HEK293 (cell line): ENCODE data around the gene MAPK12.
A peak's percentile ranks its signal among the peaks of the same experiment; 100 is the strongest.

Source experiments
- CTCF ChIA-PET: fragments of 350-600 bp; formaldehyde crosslinking; extraction: SDS; loops from one replicate; lab custom pipeline; 2021; ENCODE audit warnings: antibody characterized with exemption; lab: Yijun Ruan, JAX
- POLR2A ChIA-PET: fragments of 300-600 bp; formaldehyde crosslinking; extraction: SDS; loops from one replicate; lab custom pipeline; 2020; ENCODE audit warnings: antibody characterized with exemption, inconsistent platforms; lab: Yijun Ruan, JAX
- H3K27ac ChIP-seq: fragments of 200-500 bp; sonication (Bioruptor generic); 2 replicates; pipeline ENCODE4 v1.5.1; 2014; ENCODE audit warnings: low read depth, low read length, control low read depth, inconsistent platforms; ENCODE audit errors: extremely low read depth
- H3K36me3 ChIP-seq, 2 experiments: fragments of 200-500 bp in 1 of 2; sonication (Bioruptor generic) in 1 of 2; 1 replicate in 1 of 2; 2 replicates in 1 of 2; pipeline ENCODE4 v1.5.1; 2014 to 2017; ENCODE audit warnings: inconsistent platforms in 2 of 2, low read length in 2 of 2; ENCODE audit not compliant: control insufficient read depth in 2 of 2, insufficient read depth in 1 of 2
- H3K4me1 ChIP-seq: fragments of 200-500 bp; sonication (Bioruptor generic); 2 replicates; pipeline ENCODE4 v1.5.1; 2014; ENCODE audit warnings: mild to moderate bottlenecking, low read length, inconsistent platforms; ENCODE audit not compliant: control insufficient read depth, insufficient read depth
- H3K4me3 ChIP-seq: 2 replicates; pipeline ENCODE4 v1.5.1; 2011; ENCODE audit warnings: low read depth, mild to moderate bottlenecking, control low read depth, low read length, moderate library complexity
- H3K9me3 ChIP-seq: fragments of 200-500 bp; sonication (Bioruptor generic); 2 replicates; pipeline ENCODE4 v1.5.1; 2014; ENCODE audit warnings: low read depth, low read length, inconsistent platforms; ENCODE audit not compliant: control insufficient read depth, insufficient read depth
- BCL11A ChIP-seq: fragments of 450-650 bp; formaldehyde crosslinking; IDR thresholded peaks from 2 replicates; pipeline ENCODE4 v1.5.1; 2016; ENCODE audit warnings: low read depth, missing biosample characterization, missing genetic modification characterization
- BCL11B ChIP-seq: fragments of 450-650 bp; formaldehyde crosslinking; IDR thresholded peaks from 2 replicates; pipeline ENCODE4 v1.5.1; 2016; ENCODE audit warnings: low read depth, missing biosample characterization, missing genetic modification characterization
- GLIS2 ChIP-seq: fragments of 450-650 bp; formaldehyde crosslinking; IDR thresholded peaks from 2 replicates; pipeline ENCODE4 v1.5.1; 2016; ENCODE audit warnings: missing biosample characterization, missing genetic modification characterization
- IKZF3 ChIP-seq: fragments of 450-650 bp; IDR thresholded peaks from 2 replicates; pipeline ENCODE4 v1.5.0; 2018; ENCODE audit warnings: missing biosample characterization, mild to moderate bottlenecking, missing genetic modification characterization, moderate library complexity
- MEIS1 ChIP-seq: sonication (generic); formaldehyde crosslinking; IDR thresholded peaks from 2 replicates; pipeline ENCODE4 v1.8.1; 2022; ENCODE audit warnings: missing genetic modification reagents, mild to moderate bottlenecking, borderline replicate concordance
- RBAK ChIP-seq: fragments of 450-650 bp; formaldehyde crosslinking; IDR thresholded peaks from 2 replicates; pipeline ENCODE4 v1.5.1; 2016; ENCODE audit warnings: missing biosample characterization, missing genetic modification characterization
- SALL2 ChIP-seq: fragments of 450-650 bp; formaldehyde crosslinking; IDR thresholded peaks from 2 replicates; pipeline ENCODE4 v1.5.0; 2017; ENCODE audit warnings: missing biosample characterization, mild to moderate bottlenecking, missing genetic modification characterization, borderline replicate concordance
- ZBTB10 ChIP-seq: fragments of 450-650 bp; formaldehyde crosslinking; IDR thresholded peaks from 2 replicates; pipeline ENCODE4 v1.5.1; 2016; ENCODE audit warnings: missing biosample characterization, missing genetic modification characterization
- ZBTB20 ChIP-seq: fragments of 450-650 bp; formaldehyde crosslinking; IDR thresholded peaks from 2 replicates; pipeline ENCODE4 v1.5.1; 2016; ENCODE audit warnings: missing biosample characterization, missing genetic modification characterization
- ZNF335 ChIP-seq: fragments of 450-650 bp; formaldehyde crosslinking; conservative IDR thresholded peaks from 2 replicates; pipeline ENCODE4 v1.5.1; 2016; ENCODE audit warnings: missing biosample characterization, missing genetic modification characterization
- ZNF350 ChIP-seq: fragments of 450-650 bp; formaldehyde crosslinking; IDR thresholded peaks from 2 replicates; pipeline ENCODE4 v1.5.0; 2017; ENCODE audit warnings: missing biosample characterization, mild to moderate bottlenecking, missing genetic modification characterization
- ZNF37A ChIP-seq: fragments of 450-650 bp; IDR thresholded peaks from 2 replicates; pipeline ENCODE4 v1.5.1; 2018; ENCODE audit warnings: missing biosample characterization, missing genetic modification characterization
- ZNF394 ChIP-seq: fragments of 450-650 bp; formaldehyde crosslinking; IDR thresholded peaks from 2 replicates; pipeline ENCODE4 v1.5.1; 2016; ENCODE audit warnings: missing biosample characterization, missing genetic modification characterization, mild to moderate bottlenecking, moderate library complexity, borderline replicate concordance
- ZNF488 ChIP-seq: fragments of 450-650 bp; formaldehyde crosslinking; IDR thresholded peaks from 2 replicates; pipeline ENCODE4 v1.5.1; 2016; ENCODE audit warnings: missing biosample characterization, missing genetic modification characterization
- ZNF580 ChIP-seq: fragments of 450-650 bp; formaldehyde crosslinking; IDR thresholded peaks from 2 replicates; pipeline ENCODE4 v1.5.1; 2016; ENCODE audit warnings: missing biosample characterization, missing genetic modification characterization
- ZNF843 ChIP-seq: fragments of 450-650 bp; formaldehyde crosslinking; IDR thresholded peaks from 2 replicates; pipeline ENCODE4 v1.5.1; 2016; ENCODE audit warnings: missing biosample characterization, missing genetic modification characterization
- ZXDB ChIP-seq: fragments of 450-650 bp; formaldehyde crosslinking; IDR thresholded peaks from 2 replicates; pipeline ENCODE4 v1.5.1; 2016; ENCODE audit warnings: missing biosample characterization, missing genetic modification characterization
- TF ChIP-seq, protein P1 (sequence below): fragments of 450-650 bp; formaldehyde crosslinking; IDR thresholded peaks from 2 replicates; pipeline ENCODE4 v1.5.1; 2017; ENCODE audit warnings: missing biosample characterization, missing genetic modification characterization
- TF ChIP-seq, protein P2 (sequence below): fragments of 450-650 bp; formaldehyde crosslinking; IDR thresholded peaks from 2 replicates; pipeline ENCODE4 v1.5.1; 2016; ENCODE audit warnings: missing biosample characterization, missing genetic modification characterization

Gene MAPK12

GRCh38 chr22:50253941-50254340, 7.5 kb downstream of the MAPK12 start (continued):
- TF ChIP-seq, protein P1, sequence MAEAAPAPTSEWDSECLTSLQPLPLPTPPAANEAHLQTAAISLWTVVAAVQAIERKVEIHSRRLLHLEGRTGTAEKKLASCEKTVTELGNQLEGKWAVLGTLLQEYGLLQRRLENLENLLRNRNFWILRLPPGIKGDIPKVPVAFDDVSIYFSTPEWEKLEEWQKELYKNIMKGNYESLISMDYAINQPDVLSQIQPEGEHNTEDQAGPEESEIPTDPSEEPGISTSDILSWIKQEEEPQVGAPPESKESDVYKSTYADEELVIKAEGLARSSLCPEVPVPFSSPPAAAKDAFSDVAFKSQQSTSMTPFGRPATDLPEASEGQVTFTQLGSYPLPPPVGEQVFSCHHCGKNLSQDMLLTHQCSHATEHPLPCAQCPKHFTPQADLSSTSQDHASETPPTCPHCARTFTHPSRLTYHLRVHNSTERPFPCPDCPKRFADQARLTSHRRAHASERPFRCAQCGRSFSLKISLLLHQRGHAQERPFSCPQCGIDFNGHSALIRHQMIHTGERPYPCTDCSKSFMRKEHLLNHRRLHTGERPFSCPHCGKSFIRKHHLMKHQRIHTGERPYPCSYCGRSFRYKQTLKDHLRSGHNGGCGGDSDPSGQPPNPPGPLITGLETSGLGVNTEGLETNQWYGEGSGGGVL (tag by site-specific recombination) = no peak
- no peak for TF ChIP-seq IKZF3 (tag by site-specific recombination)
- TF ChIP-seq, all 188 proteins: peak for 4

DNA sequence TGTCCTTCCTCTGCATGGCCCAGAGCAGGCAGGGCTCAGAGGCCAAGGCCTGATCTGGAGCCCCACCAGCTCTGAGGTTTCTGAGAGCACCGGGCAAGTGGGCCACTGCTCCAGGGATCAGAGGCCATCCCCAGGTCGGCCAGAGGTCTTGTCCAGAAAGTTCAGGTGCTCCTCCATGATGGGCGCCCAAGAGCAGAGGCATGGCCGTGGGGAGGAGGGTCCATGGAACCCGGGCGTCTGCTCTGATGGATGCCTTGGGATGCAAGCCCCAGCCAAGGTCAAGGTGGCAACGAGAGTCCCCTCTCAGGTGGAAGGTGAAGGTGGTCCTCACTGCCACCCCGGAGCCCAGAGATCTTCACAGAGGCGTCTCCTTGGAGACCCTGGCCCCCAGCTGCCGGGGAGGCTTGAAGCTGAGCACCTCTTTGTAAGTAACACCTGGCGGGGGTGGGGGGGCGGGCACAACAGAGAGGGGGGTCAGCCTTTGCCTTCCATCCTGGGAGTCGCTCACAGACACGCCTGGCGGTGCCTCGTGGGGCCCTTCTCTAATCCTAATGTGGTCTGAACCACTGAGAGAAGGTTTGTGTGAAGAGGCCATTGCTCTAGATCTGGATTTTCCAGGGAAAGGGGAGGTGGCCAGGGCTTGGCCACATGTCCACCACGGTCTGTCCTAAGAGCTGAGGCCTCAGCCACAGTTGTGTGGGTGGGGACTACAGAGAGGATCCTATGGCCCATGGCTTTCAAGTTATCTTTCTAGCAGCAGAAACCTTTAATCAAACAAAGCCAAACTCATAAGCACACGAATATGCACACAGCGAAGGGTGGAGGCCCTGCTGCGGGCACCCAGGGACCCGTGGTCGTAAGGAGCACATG, 8.2 kb downstream of the MAPK12 start:
- peaks cover 0 to 80% of the 10 kb centered on the region in 2 experiments; a peak in 1 of 3 replicates for H3K36me3 ChIP-seq
- no peaks in the 10 kb centered on the region for H3K9me3 ChIP-seq
- TF ChIP-seq BCL11B (tag by site-specific recombination) (peak; percentile 79), ZNF488 (no peak), BCL11A (peak; percentile 60)
- TF ChIP-seq, all 188 proteins: peak for 2
- Histone ChIP-seq H3K4me3 (no peak overlapping the region), H3K27ac (no peak overlapping the region), H3K4me1 (peaks cover 9% of the 10 kb centered on the region)
- POLR2A ChIA-PET = interaction anchor here (0.6 to 1.9 kb wide), 4 partner anchors 10 to 72 kb away, joined by 3 to 7 read pairs (median 6); no protein-coding TSS in a partner anchor
- CTCF ChIA-PET = interaction anchor here (0.5 to 2.6 kb wide), 15 partner anchors 11 to 309 kb away, joined by 3 to 17 read pairs (median 4); partner anchors contain the start of genes PLXNB2, SCO2 and SYCE3

DNA sequence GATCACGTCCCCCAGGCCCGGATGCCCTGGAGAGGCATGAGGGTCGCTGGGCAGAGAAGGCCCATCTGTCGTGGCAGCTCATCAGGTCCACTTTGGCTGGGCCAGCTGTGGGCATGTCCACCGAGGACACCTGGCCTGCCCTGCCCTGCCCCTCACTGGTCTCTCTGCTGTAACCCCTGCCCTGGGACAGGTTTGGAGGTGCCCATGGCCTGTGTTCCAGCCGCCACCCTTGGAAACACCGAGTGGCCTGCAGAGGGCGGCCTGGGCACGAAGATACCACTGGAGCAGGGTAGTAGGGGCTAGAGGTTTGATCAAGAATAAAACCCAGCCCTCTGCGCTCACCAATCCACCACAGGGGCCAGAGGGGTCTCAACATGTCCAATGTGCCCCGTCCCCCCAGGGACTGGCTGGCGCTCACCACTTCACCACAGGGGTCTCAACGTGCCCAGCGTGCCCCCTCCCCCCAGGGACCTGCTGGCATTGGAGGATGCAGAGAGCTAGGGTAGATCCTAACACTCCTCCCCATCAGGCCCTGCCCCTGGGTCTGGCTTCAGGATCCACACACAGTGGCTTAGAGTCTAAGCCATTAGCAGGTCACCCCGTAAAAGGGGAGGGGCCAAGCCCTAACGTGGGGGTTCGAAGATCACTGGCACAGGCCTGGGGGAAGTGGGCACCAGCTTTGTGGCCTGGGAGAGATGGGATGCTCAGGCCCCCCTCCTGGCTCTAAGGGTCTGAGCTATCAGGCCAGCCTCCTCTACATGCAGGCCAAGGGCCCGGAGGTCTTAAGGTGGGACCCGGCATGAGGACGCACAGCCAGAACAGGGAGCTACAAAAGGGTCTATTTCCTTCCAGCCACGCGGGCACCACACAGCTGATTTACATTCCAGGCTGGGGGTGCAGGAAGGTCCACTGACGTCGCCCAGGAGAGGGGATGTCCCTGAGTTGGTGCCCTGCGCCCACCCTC, 9.1 kb downstream of the MAPK12 start:
- Histone ChIP-seq H3K36me3 (peaks cover under 1 to 80% of the 10 kb centered on the region in 2 experiments; a peak in 2 of 3 replicates), H3K9me3 (no peaks in the 10 kb centered on the region), H3K4me3 (no peak overlapping the region), H3K27ac (no peak overlapping the region), H3K4me1 (peaks cover 9% of the 10 kb centered on the region)
- CTCF ChIA-PET = interaction anchor here (0.6 to 2.6 kb wide), 21 partner anchors 9 to 310 kb away, joined by 3 to 24 read pairs (median 5); partner anchors contain the start of genes MAPK12, PLXNB2, SCO2 and SYCE3
- POLR2A ChIA-PET = interaction anchor here (0.6 to 1.9 kb wide), 5 partner anchors 9 to 73 kb away, joined by 3 to 8 read pairs (median 7); no protein-coding TSS in a partner anchor
- TF ChIP-seq ZNF394 (tag by site-specific recombination) = no peak
- TF ChIP-seq ZNF37A (tag by site-specific recombination) = no peak
- TF ChIP-seq, protein P2, sequence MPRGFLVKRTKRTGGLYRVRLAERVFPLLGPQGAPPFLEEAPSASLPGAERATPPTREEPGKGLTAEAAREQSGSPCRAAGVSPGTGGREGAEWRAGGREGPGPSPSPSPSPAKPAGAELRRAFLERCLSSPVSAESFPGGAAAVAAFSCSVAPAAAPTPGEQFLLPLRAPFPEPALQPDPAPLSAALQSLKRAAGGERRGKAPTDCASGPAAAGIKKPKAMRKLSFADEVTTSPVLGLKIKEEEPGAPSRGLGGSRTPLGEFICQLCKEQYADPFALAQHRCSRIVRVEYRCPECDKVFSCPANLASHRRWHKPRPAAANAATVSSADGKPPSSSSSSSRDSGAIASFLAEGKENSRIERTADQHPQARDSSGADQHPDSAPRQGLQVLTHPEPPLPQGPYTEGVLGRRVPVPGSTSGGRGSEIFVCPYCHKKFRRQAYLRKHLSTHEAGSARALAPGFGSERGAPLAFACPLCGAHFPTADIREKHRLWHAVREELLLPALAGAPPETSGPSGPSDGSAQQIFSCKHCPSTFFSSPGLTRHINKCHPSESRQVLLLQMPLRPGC (tag by site-specific recombination) = no peak
- TF ChIP-seq ZBTB10 = no peak
- TF ChIP-seq ZNF350 (tag by site-specific recombination) = no peak
- TF ChIP-seq RBAK (tag by site-specific recombination) = no peak
- no peak for TF ChIP-seq ZNF580 (tag by site-specific recombination)
- TF ChIP-seq IKZF3 (tag by site-specific recombination) = no peak
- no peak for TF ChIP-seq MEIS1 (CRISPR knock-in tag)
- no peak for TF ChIP-seq GLIS2 (tag by site-specific recombination)
- TF ChIP-seq ZBTB20 (tag by site-specific recombination) = peak; percentile 29; the same call in 1 of the 2 replicates
- TF ChIP-seq ZXDB (tag by site-specific recombination) = no peak
- no peak for TF ChIP-seq ZNF335 (tag by site-specific recombination)
- no peak for TF ChIP-seq ZNF843 (tag by site-specific recombination)
- no peak for TF ChIP-seq SALL2 (tag by site-specific recombination)
